Neural progenitor cell (in vitro differentiated cells): ENCODE measurements around the gene SUGCT. TPM values are rescaled to one million over a fixed set of nuclear protein-coding genes. Genes with fewer than 3 reads are reported as not detected.

Experiments used
- DNase-seq: peaks from one replicate; pipeline ENCODE4 v3.0.0-alpha.2; 2016; ENCODE audit warnings: low spot score
- H2AFZ ChIP-seq: fragments of 200-600 bp; sonication (generic); replicated peaks from 2 replicates; pipeline ENCODE4 v1.6.1; 2016; ENCODE audit warnings: antibody characterized with exemption
- H3F3A ChIP-seq: fragments of 200-600 bp; sonication (generic); 2 replicates; pipeline ENCODE4 v1.6.1; 2016; ENCODE audit warnings: antibody characterized with exemption, low read depth
- H3K27ac ChIP-seq: fragments of 200-600 bp; sonication (generic); 2 replicates; pipeline ENCODE4 v1.5.1; 2016; ENCODE audit warnings: mild to moderate bottlenecking
- H3K27me3 ChIP-seq: fragments of 200-600 bp; sonication (generic); 2 replicates; pipeline ENCODE4 v1.6.1; 2016; ENCODE audit warnings: mild to moderate bottlenecking, moderate library complexity
- H3K36me3 ChIP-seq: fragments of 200-600 bp; sonication (generic); 2 replicates; pipeline ENCODE4 v1.5.1; 2016
- H3K4me1 ChIP-seq: fragments of 200-600 bp; sonication (generic); 2 replicates; pipeline ENCODE4 v1.6.1; 2016; ENCODE audit warnings: mixed run types
- H3K4me2 ChIP-seq: fragments of 200-600 bp; sonication (generic); 2 replicates; pipeline ENCODE4 v1.6.1; 2016
- H3K4me3 ChIP-seq: fragments of 200-600 bp; sonication (generic); 2 replicates; pipeline ENCODE4 v1.5.1; 2016
- H3K79me2 ChIP-seq: fragments of 200-600 bp; sonication (generic); 2 replicates; pipeline ENCODE4 v1.6.1; 2016; ENCODE audit warnings: low read depth
- H3K9ac ChIP-seq: fragments of 200-600 bp; sonication (generic); 2 replicates; pipeline ENCODE4 v1.6.1; 2016
- H3K9me3 ChIP-seq: fragments of 200-600 bp; sonication (generic); 2 replicates; pipeline ENCODE4 v1.5.1; 2016; ENCODE audit warnings: low read depth
- H4K20me1 ChIP-seq: fragments of 200-600 bp; sonication (generic); 2 replicates; pipeline ENCODE4 v1.6.1; 2016; ENCODE audit warnings: low read depth
- H3K27ac Mint-ChIP-seq: 3 replicates; pipeline ENCODE4 v1.8.0; 2021; ENCODE audit warnings: mixed read lengths
- H3K27me3 Mint-ChIP-seq: 2 replicates; pipeline ENCODE4 v1.8.0; 2022; ENCODE audit warnings: low read depth, mild to moderate bottlenecking, inconsistent platforms, moderate library complexity, mixed read lengths; ENCODE audit not compliant: insufficient read depth
- H3K36me3 Mint-ChIP-seq: 3 replicates; pipeline ENCODE4 v1.8.0; 2021; ENCODE audit warnings: mixed read lengths
- H3K4me1 Mint-ChIP-seq: 3 replicates; pipeline ENCODE4 v1.8.0; 2021; ENCODE audit warnings: mixed read lengths
- H3K4me3 Mint-ChIP-seq: 3 replicates; pipeline ENCODE4 v1.8.0; 2021; ENCODE audit warnings: mild to moderate bottlenecking, moderate library complexity, mixed read lengths
- H3K9me3 Mint-ChIP-seq: 3 replicates; pipeline ENCODE4 v1.8.0; 2020; ENCODE audit warnings: mixed read lengths
- CTCF ChIP-seq: fragments of 200-600 bp; sonication (generic); IDR thresholded peaks from 2 replicates; pipeline ENCODE4 v1.5.1; 2017; ENCODE audit warnings: antibody characterized with exemption, mild to moderate bottlenecking
- EZH2 ChIP-seq: fragments of 200-600 bp; sonication (generic); IDR thresholded peaks from 2 replicates; pipeline ENCODE4 v1.6.1; 2017; ENCODE audit warnings: antibody characterized with exemption, mild to moderate bottlenecking, moderate library complexity
- EZH2phosphoT487 ChIP-seq: fragments of 200-600 bp; sonication (generic); IDR thresholded peaks from 2 replicates; pipeline ENCODE4 v1.6.1; 2017; ENCODE audit warnings: antibody characterized with exemption
- total RNA-seq: library from RNA; depleted of rRNA; stranded (reverse); fragments of >200 nt; gene quantifications from 2 replicates; pipeline ENCODE4 v1.2.3, GENCODE V29; 2015; ENCODE audit warnings: low replicate concordance

Gene SUGCT
- total RNA-seq, 1 donor from 2014 or later = 10.1 TPM

DNA sequence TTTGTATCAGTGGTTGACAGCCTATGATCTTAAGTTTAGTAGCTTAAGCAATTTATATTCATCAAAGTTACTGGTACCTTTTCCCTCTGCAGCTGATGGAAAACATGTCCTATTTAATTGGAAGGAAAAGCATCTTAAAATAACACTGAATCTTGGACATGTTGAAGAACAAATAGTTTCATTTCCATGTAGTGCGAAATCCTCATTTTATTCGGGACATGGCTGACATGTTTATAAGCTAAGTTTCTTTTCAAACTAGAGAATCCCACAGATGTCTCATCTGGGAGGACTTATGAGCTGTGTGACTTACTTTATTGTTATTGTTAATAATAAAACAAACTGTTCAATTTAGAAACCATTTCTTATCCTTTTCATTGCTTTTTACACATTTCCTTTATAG, 461.0 kb downstream of the SUGCT start:
- H3K4me2 ChIP-seq = no peak overlapping the region
- Mint-ChIP-seq H3K27ac (no peak overlapping the region), H3K9me3 (peaks cover 3% of the 10 kb centered on the region), H3K4me1 (no peaks in the 10 kb centered on the region), H3K4me3 (no peak overlapping the region), H3K27me3 (peaks cover 3% of the 10 kb centered on the region), H3K36me3 (no peaks in the 10 kb centered on the region)
- TF ChIP-seq CTCF = no peak
- TF ChIP-seq EZH2 = no peak
- TF ChIP-seq EZH2phosphoT487 = no peak
- H3K4me1 ChIP-seq = no peaks in the 10 kb centered on the region
- H3F3A ChIP-seq = no peaks in the 10 kb centered on the region
- H2AFZ ChIP-seq = no peak overlapping the region
- H3K36me3 ChIP-seq = no peaks in the 10 kb centered on the region
- H4K20me1 ChIP-seq = no peaks in the 10 kb centered on the region
- H3K9ac ChIP-seq = no peak overlapping the region
- no peak overlapping the region for H3K27ac ChIP-seq
- no peaks in the 10 kb centered on the region for H3K79me2 ChIP-seq
- H3K9me3 ChIP-seq = no peaks in the 10 kb centered on the region
- no peaks in the 10 kb centered on the region for H3K27me3 ChIP-seq
- no peak overlapping the region for H3K4me3 ChIP-seq
- no peak for DNase-seq

DNA sequence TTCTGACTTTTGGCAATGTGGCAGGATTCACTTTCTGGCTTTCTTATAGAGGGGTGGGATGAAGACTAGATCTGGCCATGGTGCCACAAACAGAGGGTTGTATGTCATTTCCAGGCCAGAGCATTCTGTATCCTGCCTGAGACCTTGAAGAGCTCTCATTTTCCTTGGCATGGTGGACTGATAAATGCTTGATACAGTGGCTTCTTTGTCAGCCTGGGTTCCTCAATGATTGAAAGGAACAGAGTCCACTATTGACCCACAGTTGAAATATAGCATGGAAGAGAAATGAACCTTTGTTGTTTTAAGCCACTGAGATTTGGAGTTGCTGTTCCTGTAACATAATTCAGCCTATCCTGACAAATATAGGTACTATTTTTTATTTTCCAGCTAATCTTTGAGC, 462.7 kb downstream of the SUGCT start:
- H3K27me3 Mint-ChIP-seq = peaks cover 3% of the 10 kb centered on the region
- H3K4me3 Mint-ChIP-seq = no peak overlapping the region
- H3K27ac Mint-ChIP-seq = no peak overlapping the region
- H3K4me1 Mint-ChIP-seq = no peaks in the 10 kb centered on the region
- no peak for TF ChIP-seq CTCF
- no peaks in the 10 kb centered on the region for H3K79me2 ChIP-seq
- no peak overlapping the region for H3K27ac ChIP-seq
- no peaks in the 10 kb centered on the region for H3K36me3 Mint-ChIP-seq
- no peaks in the 10 kb centered on the region for H3K27me3 ChIP-seq
- H3K4me3 ChIP-seq = no peak overlapping the region
- no peaks in the 10 kb centered on the region for H3K4me1 ChIP-seq
- no peaks in the 10 kb centered on the region for H3F3A ChIP-seq
- H3K4me2 ChIP-seq = no peak overlapping the region
- no peak overlapping the region for H3K9ac ChIP-seq
- no peak for DNase-seq
- no peak overlapping the region for H2AFZ ChIP-seq
- no peaks in the 10 kb centered on the region for H4K20me1 ChIP-seq
- no peaks in the 10 kb centered on the region for H3K9me3 ChIP-seq
- H3K9me3 Mint-ChIP-seq = no peaks in the 10 kb centered on the region
- no peaks in the 10 kb centered on the region for H3K36me3 ChIP-seq

GRCh38 chr7:40598915-40599314, 464.1 kb downstream of the SUGCT start:
- Histone ChIP-seq H3K4me3 (no peak overlapping the region), H3K27ac (no peak overlapping the region), H4K20me1 (no peaks in the 10 kb centered on the region), H3K4me1 (no peaks in the 10 kb centered on the region), H3K79me2 (no peaks in the 10 kb centered on the region), H3K36me3 (no peaks in the 10 kb centered on the region), H3K27me3 (no peaks in the 10 kb centered on the region), H2AFZ (no peak overlapping the region), H3K9ac (no peak overlapping the region), H3K4me2 (no peak overlapping the region), H3K9me3 (no peaks in the 10 kb centered on the region), H3F3A (no peaks in the 10 kb centered on the region)
- H3K36me3 Mint-ChIP-seq = no peaks in the 10 kb centered on the region
- DNase-seq = no peak
- H3K27me3 Mint-ChIP-seq = peaks cover 3% of the 10 kb centered on the region
- no peak overlapping the region for H3K27ac Mint-ChIP-seq
- no peaks in the 10 kb centered on the region for H3K9me3 Mint-ChIP-seq
- no peaks in the 10 kb centered on the region for H3K4me1 Mint-ChIP-seq
- TF ChIP-seq EZH2phosphoT487 (no peak), CTCF (no peak), EZH2 (no peak)
- no peak overlapping the region for H3K4me3 Mint-ChIP-seq

GRCh38 chr7:40599836-40600235, 465.0 kb downstream of the SUGCT start:
- no peaks in the 10 kb centered on the region for H3K4me1 ChIP-seq

More at GRCh38 chr7:40599836-40600235, 465.0 kb downstream of the SUGCT start:
- H3K4me3 Mint-ChIP-seq = no peak overlapping the region
- Histone ChIP-seq H2AFZ (no peak overlapping the region), H3K36me3 (no peaks in the 10 kb centered on the region), H3K4me2 (no peak overlapping the region), H3K9me3 (no peaks in the 10 kb centered on the region), H3K27ac (no peak overlapping the region), H4K20me1 (no peaks in the 10 kb centered on the region), H3K79me2 (no peaks in the 10 kb centered on the region), H3F3A (no peaks in the 10 kb centered on the region), H3K27me3 (no peaks in the 10 kb centered on the region), H3K4me3 (no peak overlapping the region), H3K9ac (no peak overlapping the region)
- peaks cover 5% of the 10 kb centered on the region for H3K4me1 Mint-ChIP-seq
- no peak overlapping the region for H3K27ac Mint-ChIP-seq
- H3K27me3 Mint-ChIP-seq = peaks cover 3% of the 10 kb centered on the region
- H3K9me3 Mint-ChIP-seq = no peaks in the 10 kb centered on the region
- no peak for DNase-seq
- no peak for TF ChIP-seq EZH2
- TF ChIP-seq CTCF = no peak
- no peak for TF ChIP-seq EZH2phosphoT487
- H3K36me3 Mint-ChIP-seq = no peaks in the 10 kb centered on the region
